ENCODE measurements around the gene ZNF133.
"Not testable (repeated sequence)": the region's sequence is repeated elsewhere in the genome, so short reads cannot be mapped to it uniquely, and the experiment has no call there.

GRCh38 chr20:18275960-18276359 lies 12.4 kb upstream of the ZNF133 start:
- not testable (repeated sequence) for TF ChIP-seq POLR2A, EP300 (IDR thresholded peaks at IDR 0.05)
